ENCODE measurements around the gene CDK14. TPM values are rescaled to one million over a fixed set of nuclear protein-coding genes. Genes with fewer than 3 reads are reported as not detected.

Gene CDK14
- total RNA-seq, 5 donors from 2014 or later (not counting 1 experiment from before 2014, with no cell fraction given) = 0.86 to 6.6 (median 1.6) TPM

GRCh38 chr7:91230503-91230902 lies 634.4 kb downstream of the CDK14 start:
- no peak for ATAC-seq (replicated peaks in 1 of 4)
- POLR2A ChIA-PET = interaction anchor here in 1 of 2 donors (0.6 kb wide), 1 partner anchor 376 kb away, joined by 3 read pairs; no protein-coding TSS in a partner anchor

DNA sequence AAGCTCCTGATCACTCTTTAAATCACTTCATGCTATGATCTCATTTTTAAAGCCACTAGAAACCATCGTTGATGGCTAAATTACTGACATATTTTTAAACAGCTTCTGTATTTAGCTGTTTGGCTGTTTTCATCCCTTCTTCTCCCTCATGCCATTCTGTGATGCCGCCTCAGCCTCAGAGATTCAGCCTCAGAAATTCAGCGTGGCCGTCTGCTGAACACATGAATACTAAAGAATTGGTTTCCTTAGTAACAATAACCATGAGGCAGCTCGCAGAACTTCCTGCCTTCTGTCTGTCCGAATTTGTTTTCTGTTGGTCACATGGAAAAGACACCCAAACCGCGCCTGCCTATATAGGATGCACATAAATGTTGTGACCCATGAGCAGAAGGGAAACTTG lies 637.1 kb downstream of the CDK14 start:
- H3K36me3 Mint-ChIP-seq = no peaks in the 10 kb centered on the region
- no peaks in the 10 kb centered on the region for H3K9me3 Mint-ChIP-seq
- H3K36me3 ChIP-seq (ENCODE audit: control insufficient read depth in 2 of 2, extremely low read depth in 1 of 2, insufficient read depth in 1 of 2, low read length in 1 of 2) = no peaks in the 10 kb centered on the region
- WGBS (ENCODE audit: insufficient coverage) = 93% methylated on average over 2 of the region's 8 CpGs
- ChIA-PET CTCF (interaction anchor here in 1 of 2 donors (0.6 kb wide), 1 partner anchor 13 kb away, joined by 3 read pairs; no protein-coding TSS in a partner anchor), POLR2A (no interaction called here)
- no peak overlapping the region for H3K27ac Mint-ChIP-seq
- DNase-seq = no peak
- ATAC-seq (replicated peaks in 1 of 4) = no peak
- H3K4me3 Mint-ChIP-seq = no peak overlapping the region
- H3K27me3 Mint-ChIP-seq = peaks cover 0 to 3% of the 10 kb centered on the region in 2 donors
- H3K27me3 ChIP-seq (replicated peaks in 1 of 2; ENCODE audit: control insufficient read depth in 2 of 2, extremely low read depth in 1 of 2, insufficient read depth in 2 of 2, low read length in 1 of 2) = no peaks in the 10 kb centered on the region
- no peaks in the 10 kb centered on the region for H3K9me3 ChIP-seq
- H3K4me3 ChIP-seq (ENCODE audit: control insufficient read depth in 1 of 2, extremely low read depth in 1 of 2, low read length in 1 of 2) = no peak overlapping the region
- no peaks in the 10 kb centered on the region for H3K4me1 ChIP-seq (ENCODE audit: control insufficient read depth in 1 of 2, extremely low read depth in 1 of 2, insufficient read depth in 2 of 2, low read length in 2 of 2)
- no peaks in the 10 kb centered on the region for H3K4me1 Mint-ChIP-seq
- no peak overlapping the region for H3K27ac ChIP-seq (ENCODE audit: low read length)

More at GRCh38 chr7:91230503-91230902, 634.4 kb downstream of the CDK14 start:
- Mint-ChIP-seq H3K36me3 (no peaks in the 10 kb centered on the region), H3K4me1 (peaks cover 0 to 5% (median 0%) of the 10 kb centered on the region in 3 donors), H3K4me3 (no peak overlapping the region), H3K9me3 (no peaks in the 10 kb centered on the region), H3K27ac (no peak overlapping the region), H3K27me3 (peaks cover 0 to 3% of the 10 kb centered on the region in 2 donors)
- Histone ChIP-seq H3K9me3 (no peaks in the 10 kb centered on the region), H3K27ac (ENCODE audit: low read length) (no peak overlapping the region), H3K4me1 (ENCODE audit: control insufficient read depth in 1 of 2, extremely low read depth in 1 of 2, insufficient read depth in 2 of 2, low read length in 2 of 2) (no peaks in the 10 kb centered on the region), H3K36me3 (ENCODE audit: control insufficient read depth in 2 of 2, extremely low read depth in 1 of 2, insufficient read depth in 1 of 2, low read length in 1 of 2) (no peaks in the 10 kb centered on the region), H3K4me3 (ENCODE audit: control insufficient read depth in 1 of 2, extremely low read depth in 1 of 2, low read length in 1 of 2) (no peak overlapping the region), H3K27me3 (replicated peaks in 1 of 2; ENCODE audit: control insufficient read depth in 2 of 2, extremely low read depth in 1 of 2, insufficient read depth in 2 of 2, low read length in 1 of 2) (no peaks in the 10 kb centered on the region)
- CTCF ChIA-PET = no interaction called here
- no peak for DNase-seq
- 61% methylated on average over 2 of the region's 3 CpGs for WGBS (ENCODE audit: insufficient coverage)

GRCh38 chr7:91235211-91235832 lies 639.2 kb downstream of the CDK14 start:
- ChIA-PET POLR2A (no interaction called here), CTCF (interaction anchor here in 1 of 2 donors (0.5 kb wide), 1 partner anchor 338 kb away, joined by 7 read pairs; no protein-coding TSS in a partner anchor)
- ATAC-seq (replicated peaks in 1 of 4) (no peak), DNase-seq (no peak)
- Mint-ChIP-seq H3K4me3 (no peak overlapping the region), H3K9me3 (no peaks in the 10 kb centered on the region), H3K4me1 (no peaks in the 10 kb centered on the region), H3K27ac (no peak overlapping the region), H3K27me3 (peaks cover 0 to 3% of the 10 kb centered on the region in 2 donors), H3K36me3 (no peaks in the 10 kb centered on the region)
- H3K4me1 ChIP-seq (ENCODE audit: control insufficient read depth in 1 of 2, extremely low read depth in 1 of 2, insufficient read depth in 2 of 2, low read length in 2 of 2) = no peaks in the 10 kb centered on the region
- no peak overlapping the region for H3K4me3 ChIP-seq (ENCODE audit: control insufficient read depth in 1 of 2, extremely low read depth in 1 of 2, low read length in 1 of 2)
- no peaks in the 10 kb centered on the region for H3K9me3 ChIP-seq
- no peak overlapping the region for H3K27ac ChIP-seq (ENCODE audit: low read length)
- H3K36me3 ChIP-seq (ENCODE audit: control insufficient read depth in 2 of 2, extremely low read depth in 1 of 2, insufficient read depth in 1 of 2, low read length in 1 of 2) = no peaks in the 10 kb centered on the region
- no CpG with 5 or more reads among the region's 6 CpGs for WGBS (ENCODE audit: insufficient coverage)
- H3K27me3 ChIP-seq (replicated peaks in 1 of 2; ENCODE audit: control insufficient read depth in 2 of 2, extremely low read depth in 1 of 2, insufficient read depth in 2 of 2, low read length in 1 of 2) = no peaks in the 10 kb centered on the region

DNA sequence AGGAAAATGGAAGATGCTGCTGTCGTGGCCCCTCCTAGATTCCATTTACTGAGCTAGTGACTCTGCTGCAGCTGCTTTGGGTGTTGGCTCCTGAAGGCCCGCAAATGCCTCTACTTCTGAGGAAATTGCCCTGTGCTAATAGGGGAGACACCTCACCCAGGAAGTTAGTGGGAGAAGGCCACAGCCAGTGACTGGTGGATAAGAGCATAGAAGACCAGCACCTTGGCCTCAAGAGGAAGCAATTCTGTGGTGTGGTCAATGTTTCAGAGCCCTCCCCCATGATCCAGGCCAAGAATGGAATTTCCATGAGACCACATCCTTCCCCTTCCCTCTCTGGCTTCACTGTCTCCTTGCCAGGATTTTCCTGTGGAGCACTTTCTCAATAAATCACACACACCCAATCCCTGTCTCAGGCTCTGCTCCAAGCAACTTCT lies 643.1 kb downstream of the CDK14 start:
- no peak overlapping the region for H3K27ac ChIP-seq (ENCODE audit: low read length)
- H3K4me3 Mint-ChIP-seq = no peak overlapping the region
- DNase-seq (no peak), ATAC-seq (replicated peaks in 1 of 4) (no peak)
- ChIA-PET CTCF (no interaction called here), POLR2A (no interaction called here)
- H3K9me3 Mint-ChIP-seq = no peaks in the 10 kb centered on the region
- no peaks in the 10 kb centered on the region for H3K36me3 Mint-ChIP-seq
- no peaks in the 10 kb centered on the region for H3K27me3 ChIP-seq (replicated peaks in 1 of 2; ENCODE audit: control insufficient read depth in 2 of 2, extremely low read depth in 1 of 2, insufficient read depth in 2 of 2, low read length in 1 of 2)
- H3K27ac Mint-ChIP-seq = no peak overlapping the region
- 83% methylated on average over 1 of the region's 2 CpGs for WGBS (ENCODE audit: insufficient coverage)
- H3K4me1 ChIP-seq (ENCODE audit: control insufficient read depth in 1 of 2, extremely low read depth in 1 of 2, insufficient read depth in 2 of 2, low read length in 2 of 2) = no peaks in the 10 kb centered on the region
- H3K36me3 ChIP-seq (ENCODE audit: control insufficient read depth in 2 of 2, extremely low read depth in 1 of 2, insufficient read depth in 1 of 2, low read length in 1 of 2) = no peaks in the 10 kb centered on the region
- H3K4me3 ChIP-seq (ENCODE audit: control insufficient read depth in 1 of 2, extremely low read depth in 1 of 2, low read length in 1 of 2) = no peak overlapping the region
- no peaks in the 10 kb centered on the region for H3K9me3 ChIP-seq
- H3K4me1 Mint-ChIP-seq = no peaks in the 10 kb centered on the region
- peaks cover 2 to 8% of the 10 kb centered on the region in 2 donors for H3K27me3 Mint-ChIP-seq

GRCh38 chr7:91239772-91240171 lies 643.7 kb downstream of the CDK14 start:
- Mint-ChIP-seq H3K27me3 (peaks cover 4 to 12% of the 10 kb centered on the region in 2 donors), H3K27ac (no peak overlapping the region), H3K4me1 (no peaks in the 10 kb centered on the region), H3K9me3 (no peaks in the 10 kb centered on the region), H3K36me3 (no peaks in the 10 kb centered on the region), H3K4me3 (no peak overlapping the region)
- no peaks in the 10 kb centered on the region for H3K27me3 ChIP-seq (replicated peaks in 1 of 2; ENCODE audit: control insufficient read depth in 2 of 2, extremely low read depth in 1 of 2, insufficient read depth in 2 of 2, low read length in 1 of 2)
- ChIA-PET CTCF (no interaction called here), POLR2A (no interaction called here)
- no peak for DNase-seq
- no CpG with 5 or more reads among the region's 1 CpG for WGBS (ENCODE audit: insufficient coverage)
- no peak for ATAC-seq (replicated peaks in 1 of 4)
- H3K27ac ChIP-seq (ENCODE audit: low read length) = no peak overlapping the region
- H3K36me3 ChIP-seq (ENCODE audit: control insufficient read depth in 2 of 2, extremely low read depth in 1 of 2, insufficient read depth in 1 of 2, low read length in 1 of 2) = no peaks in the 10 kb centered on the region
- no peaks in the 10 kb centered on the region for H3K9me3 ChIP-seq
- no peaks in the 10 kb centered on the region for H3K4me1 ChIP-seq (ENCODE audit: control insufficient read depth in 1 of 2, extremely low read depth in 1 of 2, insufficient read depth in 2 of 2, low read length in 2 of 2)
- H3K4me3 ChIP-seq (ENCODE audit: control insufficient read depth in 1 of 2, extremely low read depth in 1 of 2, low read length in 1 of 2) = no peak overlapping the region

GRCh38 chr7:91240376-91240941 lies 644.3 kb downstream of the CDK14 start:
- no CpG with 5 or more reads among the region's 2 CpGs for WGBS (ENCODE audit: insufficient coverage)
- no peaks in the 10 kb centered on the region for H3K9me3 Mint-ChIP-seq
- Histone ChIP-seq H3K4me1 (ENCODE audit: control insufficient read depth in 1 of 2, extremely low read depth in 1 of 2, insufficient read depth in 2 of 2, low read length in 2 of 2) (no peaks in the 10 kb centered on the region), H3K27ac (ENCODE audit: low read length) (no peak overlapping the region), H3K9me3 (no peaks in the 10 kb centered on the region), H3K36me3 (ENCODE audit: control insufficient read depth in 2 of 2, extremely low read depth in 1 of 2, insufficient read depth in 1 of 2, low read length in 1 of 2) (no peaks in the 10 kb centered on the region), H3K4me3 (ENCODE audit: control insufficient read depth in 1 of 2, extremely low read depth in 1 of 2, low read length in 1 of 2) (no peak overlapping the region), H3K27me3 (replicated peaks in 1 of 2; ENCODE audit: control insufficient read depth in 2 of 2, extremely low read depth in 1 of 2, insufficient read depth in 2 of 2, low read length in 1 of 2) (no peaks in the 10 kb centered on the region)
- CTCF ChIA-PET = no interaction called here
- no peak for DNase-seq
- peaks cover 4 to 12% of the 10 kb centered on the region in 2 donors for H3K27me3 Mint-ChIP-seq
- no peak for ATAC-seq (replicated peaks in 1 of 4)
- POLR2A ChIA-PET = interaction anchor here in 1 of 2 donors (0.7 kb wide), 1 partner anchor 28 kb away, joined by 5 read pairs; no protein-coding TSS in a partner anchor
- no peaks in the 10 kb centered on the region for H3K36me3 Mint-ChIP-seq
- no peak overlapping the region for H3K4me3 Mint-ChIP-seq
- no peaks in the 10 kb centered on the region for H3K4me1 Mint-ChIP-seq
- H3K27ac Mint-ChIP-seq = no peak overlapping the region
